ENCODE data around the gene TMEM244.
"Not testable (repeated sequence)": the region's sequence is repeated elsewhere in the genome, so short reads cannot be mapped to it uniquely, and the experiment has no call there.

Gene TMEM244

DNA sequence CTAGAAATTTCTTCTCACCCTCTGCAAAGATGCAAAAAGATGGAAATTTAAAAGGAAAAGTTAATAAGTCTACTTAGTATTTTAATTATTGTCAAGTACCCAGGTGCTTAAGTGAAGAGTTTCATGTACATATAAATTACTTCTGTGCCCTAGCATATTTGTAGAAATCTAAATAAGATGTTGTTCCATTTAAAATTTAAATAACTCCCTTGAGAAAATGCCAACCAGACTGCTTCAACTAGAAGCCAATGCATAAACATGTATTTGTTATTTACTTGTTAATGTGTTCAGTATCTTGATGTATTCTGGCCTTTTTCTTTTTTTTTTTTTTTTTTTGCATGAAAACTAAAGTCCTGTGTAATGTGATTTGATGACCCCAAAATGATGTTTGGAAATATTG is 6.3 kb upstream of the TMEM244 start:
- no peak for DNase-seq

DNA sequence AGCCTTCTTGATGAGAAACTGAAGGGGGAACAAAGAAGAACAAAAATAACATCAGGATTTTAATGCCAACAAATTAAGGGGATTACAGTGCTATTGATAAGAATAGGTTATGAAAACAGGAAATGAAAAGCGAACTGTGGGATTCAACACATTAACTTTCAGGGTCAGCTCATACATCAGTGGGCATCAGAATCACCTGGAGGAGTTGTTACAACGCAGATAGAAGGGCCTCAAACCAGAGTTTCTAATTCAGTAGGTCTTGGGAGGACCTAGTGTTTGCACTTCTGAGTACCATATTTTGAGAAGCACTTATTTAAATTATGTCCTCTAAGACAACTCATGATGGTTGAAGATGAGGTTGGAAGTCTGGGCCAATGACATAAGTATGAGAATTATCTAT is 5.6 kb upstream of the TMEM244 start:
- no peak for DNase-seq

DNA sequence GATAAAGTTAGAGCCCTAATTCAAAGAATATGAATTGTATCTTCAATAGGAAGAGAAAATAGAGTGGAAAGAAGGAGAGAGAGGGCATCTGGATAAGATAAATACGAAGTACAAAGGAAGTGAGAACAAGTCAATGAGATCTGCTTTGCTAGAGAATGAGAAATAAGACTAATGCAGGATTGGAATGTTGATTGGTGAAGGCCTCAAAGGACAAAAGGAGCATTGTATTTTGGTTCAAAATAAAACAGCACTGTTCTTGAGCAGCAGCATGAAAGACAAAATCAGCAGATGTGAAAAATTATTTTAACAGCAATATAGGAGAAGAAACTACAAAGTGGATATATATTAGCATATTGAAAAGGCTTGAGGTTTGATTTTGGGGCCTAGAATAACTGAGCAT is 5.1 kb upstream of the TMEM244 start:
- no peak for DNase-seq

DNA sequence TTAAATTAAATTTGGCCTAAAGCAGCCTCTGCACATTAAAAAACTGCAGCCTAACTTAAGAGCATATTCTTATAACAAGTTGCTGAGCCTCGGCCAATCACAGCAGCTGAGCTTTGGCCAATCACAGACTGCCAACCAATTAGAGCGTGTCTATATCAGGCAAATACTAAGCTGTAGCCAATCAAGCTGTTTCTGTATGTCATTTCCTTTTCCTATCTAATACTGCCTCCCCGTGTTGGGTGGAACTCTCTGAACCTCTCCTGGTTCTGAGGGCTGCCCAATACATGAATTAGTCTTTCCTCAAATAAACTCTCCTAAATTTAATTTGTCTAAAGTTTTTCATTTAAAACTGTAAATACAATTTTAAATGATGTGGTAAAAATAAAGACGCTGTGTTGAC is 3.9 kb upstream of the TMEM244 start:
- no peak for DNase-seq

DNA sequence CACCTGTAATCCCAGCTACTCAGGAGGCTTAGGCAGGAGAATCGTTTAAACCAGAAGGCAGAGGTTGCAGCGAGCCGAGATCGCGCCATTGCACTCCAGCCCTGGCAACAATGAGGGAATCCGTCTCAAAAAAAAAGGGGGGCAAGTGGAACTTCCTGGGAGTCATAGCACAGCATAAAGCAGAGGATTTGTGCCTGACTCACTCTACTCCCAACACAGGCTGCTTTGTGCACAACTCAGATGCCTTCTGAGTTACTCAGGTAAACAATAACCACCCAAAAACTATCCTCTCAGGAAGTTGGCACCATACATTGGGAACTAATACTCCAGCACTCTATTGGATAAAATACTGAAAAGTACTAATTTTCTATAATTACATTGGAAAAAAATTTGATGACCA is 2.5 kb upstream of the TMEM244 start:
- DNase-seq: no peak

DNA sequence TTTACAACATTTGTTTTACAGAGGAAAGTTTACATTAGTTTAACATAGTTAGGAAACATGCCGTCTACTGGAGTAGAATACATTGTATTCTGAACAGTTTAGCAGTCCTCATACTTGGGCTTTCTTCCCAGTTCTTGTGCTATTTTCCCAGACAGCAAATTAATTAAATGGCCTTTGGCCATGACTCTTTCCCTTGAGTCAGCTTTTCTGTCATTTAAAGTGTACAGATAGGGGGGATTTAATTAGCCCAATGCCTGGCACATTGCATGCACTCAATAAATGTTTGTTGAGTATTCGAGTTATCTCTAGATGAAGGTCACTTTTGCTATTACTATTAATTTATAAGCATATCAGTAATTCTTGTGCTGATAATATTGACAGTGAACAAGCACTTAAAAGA is 1.6 kb downstream of the TMEM244 start:
- no peak for DNase-seq

DNA sequence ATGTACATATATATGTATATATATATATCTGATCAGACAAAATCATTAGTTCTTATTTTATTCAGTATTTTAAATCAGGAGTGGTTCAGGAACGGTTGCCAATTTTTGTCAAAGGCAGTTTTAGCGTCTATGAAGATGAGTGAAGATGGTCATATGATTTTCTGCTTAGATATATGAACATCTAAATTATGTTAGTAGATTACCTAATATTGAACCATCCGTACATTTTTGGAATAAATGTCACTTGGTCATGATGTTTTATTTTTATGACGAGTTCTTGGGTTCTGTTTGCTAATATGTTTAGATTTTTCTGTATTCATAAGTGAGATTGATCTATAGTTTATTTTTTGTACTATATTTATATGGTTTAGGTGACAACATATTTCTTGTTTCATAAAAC is 3.3 kb downstream of the TMEM244 start:
- DNase-seq: no peak

DNA sequence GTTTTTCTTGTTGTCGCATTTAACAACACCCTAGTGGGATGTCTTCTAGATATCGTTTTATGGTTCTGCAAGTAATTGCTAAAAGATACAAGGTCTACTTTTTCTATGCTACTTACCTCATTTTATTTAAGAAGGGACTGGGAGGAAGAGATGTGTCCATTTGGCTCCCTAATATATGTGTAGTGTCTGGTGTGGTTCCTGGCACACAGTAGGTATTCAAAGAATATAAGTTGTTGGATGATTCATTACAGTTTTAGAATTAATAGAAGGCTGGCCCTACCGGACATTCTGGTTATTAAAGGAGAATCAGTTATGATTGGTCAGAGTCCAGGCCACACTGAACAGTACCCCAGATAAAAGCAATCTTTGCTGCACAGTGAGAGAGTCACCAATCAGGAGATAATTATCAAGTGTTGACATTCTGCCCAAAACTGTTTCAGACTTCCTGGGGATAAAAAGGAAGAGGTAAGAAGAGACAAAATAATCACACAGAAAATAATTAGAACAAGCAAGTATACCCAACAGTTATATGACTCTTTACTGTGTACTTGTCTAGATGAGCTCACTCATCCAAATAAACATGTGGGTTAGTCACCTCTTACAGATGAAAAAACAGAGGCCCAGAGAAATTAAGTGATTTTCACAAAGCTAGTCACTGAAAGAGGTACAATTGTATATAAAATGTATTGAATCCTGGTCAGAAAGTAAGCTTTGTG is 7.0 kb downstream of the TMEM244 start:
- no peak for DNase-seq

DNA sequence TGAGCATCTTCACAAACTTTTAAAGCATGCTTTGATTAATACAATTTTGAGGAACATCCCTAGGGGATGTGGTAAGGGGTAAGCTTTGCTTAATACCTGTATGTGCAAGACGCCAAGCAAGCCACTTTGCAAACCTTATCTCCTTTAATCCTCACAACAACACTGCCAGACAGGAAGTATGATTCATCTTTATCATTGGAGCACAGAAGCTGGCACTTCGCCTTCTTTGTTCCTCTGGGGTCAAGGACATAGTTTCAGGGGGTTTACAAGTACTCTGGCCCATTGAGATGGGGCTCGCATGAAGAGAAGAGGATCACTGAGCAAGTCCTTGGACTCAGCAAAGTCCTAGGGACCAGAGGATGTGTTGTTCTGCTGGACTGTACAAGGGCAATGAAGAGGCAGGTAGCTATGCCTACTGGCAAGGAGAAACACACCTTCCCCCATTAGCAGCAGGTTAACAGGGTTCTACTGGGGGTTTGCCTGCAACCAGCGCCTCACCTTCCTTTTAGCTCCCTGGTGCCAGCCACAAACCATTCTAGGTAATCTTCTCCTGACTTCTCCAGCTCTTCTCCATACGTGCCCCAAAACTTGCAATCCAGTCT is 8.8 kb downstream of the TMEM244 start:
- DNase-seq: no peak

DNA sequence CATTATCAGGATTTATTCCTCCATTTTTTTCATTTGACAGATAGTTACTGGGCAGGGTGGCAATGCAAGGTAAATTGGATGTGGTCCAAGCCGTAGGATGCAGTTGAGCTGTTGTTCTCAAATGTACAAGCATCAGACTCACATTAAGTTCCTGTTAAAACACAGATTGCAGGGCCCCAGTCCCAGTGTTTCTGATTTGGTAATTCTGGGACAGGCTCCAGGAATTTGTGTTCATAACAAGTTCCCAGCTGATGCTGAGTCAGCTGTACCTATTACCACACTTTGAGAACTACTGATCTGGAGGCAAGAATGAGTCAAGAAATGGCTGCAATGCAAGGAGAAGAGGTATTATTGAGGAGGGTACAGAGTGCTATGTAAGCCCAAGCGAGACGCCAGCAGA is 11.7 kb downstream of the TMEM244 start:
- DNase-seq: no peak

DNA sequence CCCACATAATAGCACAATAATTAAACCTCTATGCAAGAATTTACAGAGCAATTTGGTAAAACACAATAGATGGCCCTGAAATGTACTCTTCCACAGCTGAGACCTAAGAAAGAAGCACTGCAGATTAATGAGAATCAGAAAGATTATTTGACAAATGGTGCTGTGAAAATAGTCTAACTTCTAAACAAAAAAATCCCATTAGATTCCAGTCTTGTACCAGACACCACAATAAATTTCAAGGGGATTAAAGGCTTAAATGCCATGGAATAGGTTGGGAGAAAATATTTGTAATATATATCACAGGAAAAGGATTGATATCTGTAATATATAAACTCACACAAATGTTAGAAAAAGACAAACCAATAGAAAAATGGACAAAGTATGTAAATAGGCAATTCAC is 14.4 kb downstream of the TMEM244 start:
- DNase-seq: no peak

DNA sequence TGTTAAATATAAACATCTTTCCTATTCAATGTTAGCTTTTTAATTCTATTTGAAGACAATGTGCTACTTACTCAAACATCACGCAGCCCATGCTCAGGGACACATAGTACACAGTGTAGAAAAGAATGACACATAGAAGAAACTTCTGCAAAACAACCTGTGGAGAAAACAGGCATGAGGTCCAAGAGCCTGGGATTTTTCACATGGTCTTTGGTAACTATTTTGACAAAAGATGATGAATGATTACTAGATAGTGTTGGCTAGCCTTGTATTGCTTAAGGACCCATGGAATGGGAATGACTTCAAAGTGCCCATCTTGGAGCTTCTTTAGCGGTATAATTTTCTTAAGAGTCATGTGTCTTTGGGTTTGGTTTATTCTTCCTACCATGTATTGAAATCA is 15.4 kb downstream of the TMEM244 start:
- no peak for DNase-seq

DNA sequence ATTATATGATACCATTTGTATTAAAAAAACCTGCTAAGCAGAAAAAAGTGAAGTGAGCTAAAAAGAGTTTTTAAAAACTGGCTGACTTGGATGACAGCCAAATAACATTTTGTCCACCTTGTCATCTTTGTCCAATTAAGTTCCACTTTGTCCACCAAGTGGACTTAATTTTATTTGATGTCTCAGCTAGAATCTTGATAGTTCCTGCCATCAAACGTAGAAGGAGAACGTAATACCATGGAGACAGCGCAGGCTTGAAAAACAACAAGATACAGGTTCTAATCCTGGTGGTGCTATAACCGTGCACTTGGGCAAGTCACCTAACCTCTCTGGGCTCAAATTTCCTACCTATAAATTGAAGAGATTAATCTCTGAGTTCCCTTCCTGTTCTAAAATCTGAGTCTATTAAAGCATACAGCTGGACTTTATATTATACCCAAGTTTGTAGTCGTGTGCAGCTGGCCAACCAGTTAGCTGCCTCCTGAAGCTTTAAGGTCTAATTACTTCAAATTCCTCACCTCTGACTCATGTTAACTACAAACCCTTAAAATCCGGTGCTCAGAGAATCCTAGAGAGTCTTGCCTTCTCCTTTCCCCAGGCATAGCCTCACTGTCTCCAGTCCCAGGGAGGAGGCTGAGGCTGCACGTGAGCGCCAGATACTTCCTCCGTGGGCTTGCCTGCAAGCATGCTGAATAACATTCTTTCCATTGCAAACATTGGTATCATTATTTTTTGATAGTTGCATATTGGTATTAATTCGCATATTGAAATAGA is 16.8 kb downstream of the TMEM244 start:
- no peak for DNase-seq

DNA sequence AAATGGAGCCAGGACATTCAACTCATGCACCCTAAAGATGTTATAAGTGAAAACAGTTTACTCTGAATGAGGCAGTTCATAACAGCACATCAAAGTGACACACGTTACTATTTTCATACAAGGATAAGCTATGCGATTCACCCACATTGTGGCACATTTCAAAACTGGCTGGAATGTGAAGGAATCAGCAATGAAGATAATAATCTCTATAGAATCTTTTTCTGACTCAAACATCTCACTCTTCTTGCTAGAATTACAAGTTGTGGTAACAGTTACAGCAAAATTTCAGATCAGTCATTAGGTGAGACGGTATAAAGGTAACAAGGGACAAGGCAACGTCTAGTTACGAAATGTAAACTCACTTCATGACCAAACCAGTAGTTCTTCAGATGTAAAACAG is 17.5 kb downstream of the TMEM244 start:
- DNase-seq: no peak

DNA sequence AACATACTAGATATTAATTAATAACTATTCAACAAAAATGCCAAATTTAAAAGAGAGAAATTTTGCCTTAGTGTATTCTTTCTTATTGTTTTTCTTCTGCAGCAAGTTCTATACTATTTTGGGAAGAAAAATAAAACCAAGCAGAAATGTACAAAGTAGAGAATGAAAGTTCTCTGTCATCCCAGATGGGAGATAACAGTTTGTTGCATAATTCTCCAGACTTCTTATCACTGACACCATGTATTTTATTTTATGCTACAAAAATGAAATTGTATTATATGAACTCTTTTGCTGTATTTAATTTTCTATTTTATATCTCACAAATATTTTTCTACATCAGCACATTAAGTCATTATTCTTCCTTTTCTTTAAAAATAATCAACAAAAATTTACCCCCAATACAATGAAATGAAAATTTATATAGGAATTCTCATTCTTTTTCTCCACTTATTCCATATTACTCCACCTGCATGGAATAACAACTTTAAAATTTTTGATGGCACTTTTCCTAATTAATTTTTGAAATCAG is 18.2 kb downstream of the TMEM244 start:
- DNase-seq: no peak

DNA sequence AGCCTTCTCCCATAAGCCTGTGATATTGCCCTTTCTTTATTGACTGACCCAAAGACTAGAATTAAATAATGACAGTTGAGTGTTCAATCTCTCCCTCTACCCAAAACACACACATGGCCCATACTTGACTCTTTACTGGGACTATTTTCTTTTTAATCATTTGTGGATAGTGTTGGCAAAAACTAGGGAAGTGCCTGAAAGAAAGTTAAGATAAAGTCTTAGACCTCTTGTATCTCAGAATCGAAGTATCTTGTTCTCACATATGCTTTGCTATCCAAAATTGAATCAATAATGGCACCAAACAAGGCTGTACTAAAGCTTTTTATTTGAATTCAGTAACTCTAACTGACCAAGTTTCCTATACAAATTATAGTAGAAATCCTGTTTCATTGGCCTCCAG is 19.0 kb downstream of the TMEM244 start:
- no peak for DNase-seq

DNA sequence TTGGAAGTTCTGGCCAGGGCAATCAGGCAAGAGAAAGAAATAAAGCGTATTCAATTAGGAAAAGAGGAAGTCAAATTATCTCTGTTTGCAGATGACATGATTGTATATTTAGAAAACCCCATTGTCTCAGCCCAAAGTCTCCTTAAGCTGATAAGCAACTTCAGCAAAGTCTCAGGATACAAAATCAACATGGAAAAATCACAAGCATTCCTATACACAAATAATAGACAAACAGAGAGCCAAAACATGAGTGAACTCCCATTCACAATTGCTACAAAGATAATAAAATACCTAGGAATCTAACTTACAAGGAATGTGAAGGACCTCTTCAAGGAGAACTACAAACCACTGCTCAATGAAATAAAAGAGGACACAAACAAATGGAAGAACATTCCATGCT is 21.6 kb downstream of the TMEM244 start:
- not testable (repeated sequence) for DNase-seq

DNA sequence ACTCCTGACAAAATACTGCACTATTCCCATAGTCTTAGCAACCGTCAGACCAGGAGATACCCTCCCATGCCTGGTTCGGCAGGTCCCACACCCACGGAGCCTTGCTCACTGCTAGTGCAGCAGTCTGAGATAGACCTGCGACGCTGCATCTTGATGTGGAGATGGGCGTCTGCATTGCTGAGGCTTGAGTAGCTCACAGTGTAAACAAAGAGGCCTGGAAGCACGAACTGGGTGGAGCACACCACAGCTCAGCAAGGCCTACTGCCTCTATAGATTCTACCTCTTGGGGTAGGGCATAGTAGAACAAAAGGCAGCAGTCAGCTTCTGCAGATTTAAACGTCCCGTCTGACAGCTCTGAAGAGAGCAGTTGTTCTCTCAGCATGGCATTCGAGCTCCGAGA is 25.4 kb downstream of the TMEM244 start:
- DNase-seq: no peak

DNA sequence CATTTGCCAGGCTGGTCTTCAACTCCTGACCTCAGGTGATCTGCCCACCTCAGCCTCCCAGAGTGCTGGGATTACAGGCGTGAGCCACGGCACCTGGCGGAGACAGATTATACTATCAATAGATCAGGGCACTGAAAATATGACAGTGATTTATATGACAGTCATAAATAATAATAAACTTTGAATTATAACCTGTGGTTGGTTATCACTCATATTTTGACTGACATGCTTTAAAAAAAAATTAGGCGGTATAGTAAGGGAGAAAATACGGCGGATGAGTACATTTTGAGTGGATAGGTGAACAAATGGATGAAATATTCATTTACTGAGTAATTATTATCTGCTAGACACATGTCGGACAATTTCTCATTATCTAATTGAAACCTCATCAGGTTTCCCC is 28.8 kb downstream of the TMEM244 start:
- no peak for DNase-seq

DNA sequence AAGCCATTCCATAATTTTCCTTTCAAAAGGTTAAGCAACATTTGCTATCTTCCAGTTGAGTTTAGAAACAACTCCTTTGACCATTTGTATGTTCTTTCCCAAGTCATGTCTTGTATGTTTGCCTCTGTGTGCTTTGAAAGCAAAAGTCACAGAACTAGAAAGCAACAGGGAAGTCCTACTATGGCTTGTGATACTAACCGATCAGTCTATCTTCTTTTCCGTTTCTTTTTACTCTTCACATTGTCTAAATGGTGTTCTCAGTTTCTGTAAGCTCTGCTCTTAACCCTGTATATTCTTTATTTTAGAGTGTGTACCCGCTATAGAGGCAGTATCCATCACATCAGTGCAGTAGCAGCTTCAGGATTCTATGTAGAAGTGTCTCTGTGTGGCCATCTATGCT is 32.9 kb downstream of the TMEM244 start:
- no peak for DNase-seq

DNA sequence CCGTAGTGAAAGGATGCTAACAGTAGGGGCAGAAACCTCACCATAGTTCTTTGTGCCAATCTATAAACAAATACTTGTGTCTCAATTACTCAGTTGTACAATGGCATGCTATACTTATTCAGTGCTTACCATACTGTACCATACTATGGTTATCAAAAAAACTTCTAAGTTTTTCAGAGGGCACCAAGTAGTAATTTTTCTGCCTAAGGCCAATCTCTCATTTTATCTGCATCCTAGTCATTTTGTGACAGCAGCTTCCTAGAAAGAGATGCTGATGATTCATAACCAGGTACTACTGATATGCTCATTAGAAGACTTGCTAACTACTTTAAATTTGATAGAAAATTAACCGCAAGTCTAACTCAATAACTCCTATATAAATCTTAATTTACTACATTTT is 42.9 kb downstream of the TMEM244 start:
- no peak for DNase-seq

DNA sequence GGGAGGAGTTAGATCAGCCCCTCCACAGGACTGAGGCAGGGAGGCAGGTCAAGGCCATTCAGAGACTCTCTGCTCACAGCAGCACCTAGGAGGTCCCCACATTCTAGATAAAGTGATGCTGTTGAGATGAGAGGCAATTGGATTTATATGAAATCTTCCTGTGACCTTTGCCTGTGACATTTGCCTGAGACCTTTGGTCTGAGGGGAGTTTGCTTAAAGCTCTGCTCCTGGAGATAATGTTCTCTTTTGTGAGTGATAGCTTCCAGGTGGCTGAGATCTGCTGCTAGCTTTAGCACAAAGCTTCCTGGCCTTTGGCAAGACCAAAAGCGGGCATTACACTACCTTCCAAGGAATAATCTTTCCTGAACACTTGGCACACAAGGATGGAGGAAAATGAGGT is 43.3 kb downstream of the TMEM244 start:
- DNase-seq: no peak

DNA sequence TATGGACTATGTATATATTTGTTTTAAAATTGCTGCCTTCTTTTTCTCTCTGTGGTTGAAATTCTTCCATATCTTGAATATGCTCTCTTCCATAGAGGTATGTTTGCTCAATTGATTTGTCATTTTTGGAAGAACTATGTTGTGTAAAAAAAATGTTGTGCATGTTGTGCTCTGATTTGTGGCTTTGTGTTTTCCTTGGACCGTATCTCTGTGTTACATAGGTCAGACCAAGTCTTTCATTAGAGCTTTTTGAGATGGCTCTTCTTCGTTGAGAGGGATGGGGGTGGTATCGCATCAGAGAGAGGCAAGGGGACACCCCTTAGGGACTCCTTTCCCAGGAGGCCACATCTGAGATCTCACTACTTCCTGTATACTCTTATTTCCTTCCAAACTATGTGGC is 43.8 kb downstream of the TMEM244 start:
- no peak for DNase-seq

All from amygdala (tissue), 56 donors.